Activated CD4-positive, CD25-positive, alpha-beta regulatory T cell treated with anti-CD3 and anti-CD28 coated beads, Interleukin-2, amount 50 U/mL, for 72 hours (primary cell): ENCODE measurements around the gene LRRC28.

Experiments
- DNase-seq: peaks from one replicate; pipeline ENCODE4 v3.0.0; 2021

The LRRC28 gene

GRCh38 chr15:99402014-99402729 is 150.9 kb downstream of the LRRC28 start:
- no peak for DNase-seq

GRCh38 chr15:99403597-99403996 is 152.3 kb downstream of the LRRC28 start:
- DNase-seq, result no peak

DNA sequence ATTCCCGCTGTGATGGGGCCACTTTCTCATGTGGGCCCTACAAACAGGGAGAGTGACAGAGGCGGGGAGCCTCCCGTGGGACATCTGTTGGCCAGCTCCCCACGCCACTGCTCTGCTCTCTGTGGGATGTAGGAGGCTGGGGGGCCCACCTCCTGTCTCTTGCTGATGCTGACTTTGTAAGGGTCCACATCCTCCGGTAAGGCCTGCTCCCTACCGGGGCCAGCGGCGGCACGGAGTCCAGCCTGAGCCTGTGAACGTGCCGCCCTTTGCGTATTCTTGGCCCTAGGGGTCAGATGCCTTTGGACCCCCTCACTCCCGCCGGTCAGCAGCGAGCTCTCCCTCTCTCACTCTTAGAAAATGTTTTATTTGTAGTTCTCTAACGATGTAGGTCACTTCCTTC is 153.2 kb downstream of the LRRC28 start:
- no peak for DNase-seq

DNA sequence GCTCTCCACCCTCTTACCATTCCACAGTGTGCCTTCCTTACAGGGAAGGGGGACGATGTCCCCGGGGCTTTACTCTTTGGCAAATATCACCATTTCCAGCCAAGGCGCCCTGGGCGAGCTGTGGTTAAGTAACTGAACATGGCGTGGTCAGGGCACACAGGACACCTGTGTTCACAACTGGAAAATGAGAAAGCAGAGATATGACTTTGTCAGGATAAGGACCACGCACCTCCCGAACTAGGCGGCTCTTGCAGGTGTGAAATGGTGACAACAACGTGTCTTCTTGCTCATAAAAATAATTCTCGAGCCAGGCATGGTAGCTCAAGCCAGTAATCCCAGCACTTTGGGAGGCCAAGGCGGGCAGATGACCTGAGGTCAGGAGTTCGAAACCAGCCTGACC is 154.8 kb downstream of the LRRC28 start:
- DNase-seq, result no peak

DNA sequence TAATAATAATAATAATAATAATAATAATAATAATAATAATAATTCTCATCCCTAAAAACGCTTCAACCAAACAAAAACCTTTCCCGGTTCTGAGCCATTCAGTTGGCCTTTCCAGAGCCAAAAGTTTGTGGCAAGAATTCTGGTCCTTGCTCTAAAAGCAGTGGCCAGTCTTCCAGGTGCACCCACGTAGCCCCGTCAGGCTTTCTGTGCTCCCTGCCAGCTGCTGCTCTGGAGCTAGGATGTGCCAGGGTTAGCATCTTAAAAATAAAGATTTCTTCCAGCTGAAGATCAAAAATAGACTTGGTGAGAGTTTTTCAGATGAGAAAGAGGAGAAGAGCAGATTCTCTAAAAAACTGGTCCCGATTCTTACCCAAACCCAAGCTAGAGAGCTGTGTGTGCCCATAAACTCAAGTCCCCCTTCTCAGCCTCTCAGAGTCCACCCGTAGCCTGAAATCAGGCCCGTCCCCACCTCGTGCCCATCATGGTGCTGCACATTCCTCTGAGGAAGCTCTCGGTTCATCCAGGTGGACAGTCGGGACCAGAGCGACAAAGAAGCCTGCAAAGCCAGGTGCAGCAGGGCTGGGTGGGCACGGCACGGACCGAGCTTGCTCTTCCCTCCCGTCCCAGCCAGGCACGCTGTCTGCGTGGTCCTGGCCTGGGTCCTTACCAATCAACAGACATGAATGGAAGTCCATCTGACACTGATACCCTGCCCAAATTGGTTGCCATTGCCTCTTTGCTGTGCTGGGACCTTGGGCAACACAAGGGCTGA is 155.6 kb downstream of the LRRC28 start:
- DNase-seq, result no peak

DNA sequence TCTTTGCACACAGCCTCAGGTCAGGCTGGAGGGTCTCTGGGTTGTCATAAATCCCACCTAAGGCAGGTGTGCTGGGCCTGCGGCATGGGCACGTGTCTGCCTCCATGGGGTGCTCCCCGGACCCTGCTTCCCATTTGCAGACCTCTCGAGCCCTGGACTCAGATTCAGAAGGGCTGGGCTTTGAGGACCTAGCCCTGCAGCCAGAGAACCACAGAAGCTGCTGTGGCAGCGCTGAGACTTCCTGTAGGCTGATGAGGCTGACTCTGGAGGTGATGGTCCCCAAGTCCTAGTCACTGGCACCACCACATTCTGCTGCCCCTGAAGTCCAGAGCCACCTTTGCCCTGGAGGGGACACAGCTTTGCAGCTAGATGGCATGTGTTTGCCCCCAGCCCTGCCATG is 156.4 kb downstream of the LRRC28 start:
- no peak for DNase-seq

DNA sequence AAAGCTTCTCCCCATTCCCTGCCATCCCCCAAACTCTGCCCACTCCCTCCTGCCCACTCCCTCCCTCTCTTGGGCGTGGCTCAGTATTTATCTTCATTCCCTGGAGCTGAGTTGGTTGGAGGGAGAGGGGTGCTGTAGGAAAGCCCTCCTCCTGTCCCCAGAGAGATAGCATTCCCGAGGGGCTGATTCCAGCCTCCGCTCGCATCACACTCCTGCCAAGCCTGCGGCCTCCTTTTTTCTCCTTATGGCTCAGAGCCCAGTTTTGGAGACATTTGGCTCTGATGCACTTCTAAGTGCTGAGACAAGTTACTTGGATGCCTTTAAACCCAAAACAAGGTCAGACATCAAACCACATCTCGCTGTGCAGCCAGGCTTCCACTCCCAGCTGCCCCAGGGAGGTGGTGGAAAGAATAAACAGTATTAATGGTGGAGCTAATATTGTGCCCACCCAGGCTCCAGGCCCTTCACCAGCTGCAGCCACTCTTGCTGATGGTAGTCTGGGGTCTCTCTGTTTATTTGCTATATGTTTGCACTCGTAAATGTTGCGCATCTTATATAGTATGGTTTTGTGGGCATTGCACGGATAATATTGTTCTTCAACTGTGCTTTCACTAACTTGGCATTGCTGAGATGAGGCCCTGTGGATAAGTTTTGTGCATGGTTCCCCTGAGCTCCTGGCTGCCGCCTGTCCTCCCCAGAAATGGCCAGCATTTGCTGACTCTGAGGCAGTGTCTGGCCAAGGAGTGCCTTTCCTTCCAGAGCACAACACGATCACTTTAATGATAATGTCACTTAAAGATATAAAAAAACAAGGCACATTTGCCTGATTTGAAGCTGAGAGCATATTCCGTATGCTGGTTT is 157.2 kb downstream of the LRRC28 start:
- no peak for DNase-seq

DNA sequence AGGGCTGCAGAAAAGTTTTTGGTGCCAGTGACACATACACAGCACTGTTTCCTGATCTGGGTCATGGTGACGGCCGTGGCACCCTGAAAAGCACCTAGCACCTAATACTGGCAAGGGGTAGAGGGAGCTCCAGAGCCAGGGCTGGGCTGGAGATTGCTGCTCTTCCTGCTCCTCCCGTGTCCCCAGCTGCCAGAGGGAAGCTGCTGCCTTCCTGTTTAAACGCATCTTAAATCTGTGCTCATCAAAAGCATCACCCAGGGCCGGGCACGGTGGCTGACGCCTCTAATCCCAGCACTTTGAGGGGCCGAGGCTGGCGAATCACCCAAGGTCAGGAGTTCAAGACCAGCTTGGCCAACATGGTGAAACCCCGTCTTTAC is 157.8 kb downstream of the LRRC28 start:
- no peak for DNase-seq

DNA sequence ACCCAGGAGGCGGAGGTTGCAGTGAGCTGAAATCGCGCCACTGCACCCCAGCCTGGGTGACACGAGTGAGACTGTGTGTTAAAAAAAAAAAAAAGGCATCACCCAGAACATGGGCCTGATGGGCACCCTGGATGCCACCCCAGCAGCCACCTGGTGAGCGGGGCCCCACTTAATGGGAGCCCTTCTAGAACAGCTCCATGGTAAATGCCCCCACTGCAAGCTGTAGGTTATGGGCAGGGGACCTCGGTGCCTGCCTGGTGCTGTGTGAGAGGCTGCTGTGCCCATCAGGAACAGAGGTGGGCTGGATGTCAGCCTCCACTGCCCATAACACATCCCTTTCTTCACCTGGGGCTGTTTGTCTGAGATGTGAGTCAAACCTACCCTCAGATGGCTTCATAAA is 158.3 kb downstream of the LRRC28 start:
- no peak for DNase-seq

DNA sequence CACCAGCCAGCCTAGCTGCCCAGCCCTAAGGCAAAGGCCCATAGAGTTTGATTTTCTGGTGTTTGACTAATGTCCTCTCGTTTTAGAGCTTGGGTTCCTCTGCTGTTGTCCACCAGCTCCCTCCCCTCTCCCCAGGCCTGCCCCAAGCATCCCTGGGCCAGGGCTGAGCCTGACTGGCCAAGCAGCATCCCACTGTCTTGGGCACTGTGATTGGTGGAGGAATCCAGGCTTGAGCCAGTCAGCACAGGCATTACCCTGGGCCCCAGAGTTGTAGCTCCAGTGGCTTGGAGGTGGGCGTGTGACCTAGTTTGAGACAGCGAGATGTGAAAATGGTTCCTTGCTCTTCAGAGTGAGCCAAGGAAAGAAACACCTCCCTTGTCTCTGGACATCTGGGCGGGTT is 159.2 kb downstream of the LRRC28 start:
- no peak for DNase-seq

DNA sequence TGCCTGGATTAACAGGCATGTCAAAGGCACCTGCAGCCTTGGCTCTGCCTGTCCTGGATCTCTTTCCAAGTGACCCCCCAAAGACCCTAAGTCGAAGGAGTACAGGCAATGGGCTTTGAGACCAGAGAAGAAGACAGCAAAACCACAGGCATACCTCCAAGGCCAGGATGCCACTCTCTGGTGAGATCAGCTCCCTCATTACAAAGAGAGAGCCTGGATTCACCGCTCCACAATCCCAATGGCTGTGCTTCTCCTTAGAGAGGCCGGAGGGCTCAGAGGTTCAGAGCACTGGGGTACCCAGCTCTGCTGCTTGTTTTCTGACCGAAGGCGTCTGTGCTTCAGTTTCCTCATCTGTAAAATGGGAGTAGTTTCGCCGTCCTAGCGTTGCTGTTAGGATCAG is 160.0 kb downstream of the LRRC28 start:
- no peak for DNase-seq

DNA sequence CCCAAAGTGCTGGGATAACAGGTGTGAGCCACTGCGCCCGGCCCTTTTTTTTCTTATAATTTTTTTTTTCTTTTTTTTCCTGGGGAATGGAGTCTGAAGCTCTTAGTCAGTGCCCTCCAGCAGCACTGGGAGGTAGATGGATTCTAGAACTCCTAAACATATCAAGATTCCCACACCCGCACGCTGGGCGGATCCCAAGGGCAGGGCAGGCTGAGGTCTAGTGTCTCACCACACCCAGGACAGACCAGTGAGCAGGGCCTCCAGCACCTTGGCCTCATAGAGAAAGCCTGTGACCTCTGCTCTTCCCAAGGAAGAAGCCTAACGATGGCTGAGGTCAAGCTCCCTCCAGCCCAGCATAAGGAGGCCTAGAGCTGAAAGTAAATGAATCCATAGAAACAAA is 160.8 kb downstream of the LRRC28 start:
- DNase-seq, result no peak

DNA sequence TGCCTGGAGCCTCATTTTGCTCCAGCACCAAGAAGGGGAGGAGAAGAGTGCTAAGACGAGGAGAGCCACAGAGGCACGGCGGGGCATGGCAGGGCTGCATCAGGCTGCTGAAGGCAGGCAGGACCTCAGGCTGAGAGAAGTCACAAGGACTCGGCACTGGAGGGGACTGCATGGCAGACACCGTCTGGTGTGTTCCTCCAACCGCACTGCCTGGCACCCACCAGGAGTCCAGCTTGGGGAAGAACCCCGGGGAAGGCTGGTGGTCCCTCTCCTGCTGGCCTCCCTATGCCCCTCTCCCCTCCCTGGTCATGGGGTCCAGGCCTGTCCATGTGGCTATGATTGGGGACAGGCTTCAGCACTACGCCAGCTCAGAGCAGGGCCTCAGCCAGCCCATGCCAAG is 161.3 kb downstream of the LRRC28 start:
- DNase-seq, result no peak

- no peak for DNase-seq
These were observed 162.9 kb downstream of the LRRC28 start for GRCh38 chr15:99413955-99414754.

DNA sequence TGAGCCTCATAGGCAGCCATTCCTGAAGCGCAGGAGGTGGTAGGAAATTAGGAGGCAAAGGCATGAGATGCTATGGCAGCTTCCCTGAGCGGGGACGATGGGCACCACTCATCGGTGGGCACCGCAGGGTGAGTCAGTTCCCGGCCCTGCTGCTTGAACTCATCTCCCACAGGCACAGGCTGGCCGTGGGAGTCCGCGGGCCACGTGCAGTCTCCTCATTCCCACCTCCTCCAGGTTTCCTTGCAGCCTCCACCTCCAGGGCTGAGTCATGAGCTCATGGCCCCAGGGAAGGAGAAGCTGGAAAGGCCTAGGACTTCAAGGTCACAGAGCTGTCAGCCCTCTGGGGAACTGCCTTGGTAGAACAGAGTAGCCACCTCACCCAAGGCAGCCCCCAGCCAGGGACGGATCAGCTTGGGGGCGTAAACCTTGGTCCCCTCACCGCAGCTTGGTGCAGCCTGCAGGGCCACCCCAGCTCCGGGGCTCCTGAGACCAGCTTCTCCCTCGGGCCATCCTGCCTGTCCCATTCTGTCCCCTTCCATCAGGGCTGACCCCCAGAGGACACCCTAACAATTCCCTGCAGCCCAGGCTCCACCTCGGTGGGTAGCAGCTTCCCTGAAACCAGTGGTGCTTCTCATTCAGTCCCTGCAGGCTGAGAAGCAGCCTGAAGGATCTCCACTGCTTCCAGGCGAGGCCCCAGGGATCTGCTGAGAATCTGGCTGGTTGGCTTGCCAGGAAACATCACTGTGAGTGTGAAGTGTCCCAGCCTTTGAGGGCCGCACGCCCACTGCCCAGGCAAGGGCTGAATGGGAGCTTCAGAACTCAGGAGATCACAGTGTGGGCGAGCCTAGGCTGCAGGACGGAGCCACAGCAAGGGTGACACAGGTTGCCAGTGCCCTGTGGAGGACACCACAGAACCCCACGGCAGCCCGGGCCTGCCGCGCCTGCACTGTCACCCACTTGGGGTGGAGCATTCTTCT is 163.8 kb downstream of the LRRC28 start:
- DNase-seq, result no peak

- DNase-seq, result no peak
These were observed 165.2 kb downstream of the LRRC28 start for GRCh38 chr15:99416191-99417188.

- DNase-seq, result no peak
These were observed 169.9 kb downstream of the LRRC28 start for GRCh38 chr15:99421172-99421656.

- no peak for DNase-seq
These were observed 170.5 kb downstream of the LRRC28 start for GRCh38 chr15:99421758-99422157.

GRCh38 chr15:99423186-99424130 is 172.2 kb downstream of the LRRC28 start:
- no peak for DNase-seq
